ENCODE measurements around the gene PYDC1.
"Not testable (repeated sequence)": the region's sequence is repeated elsewhere in the genome, so short reads cannot be mapped to it uniquely, and the experiment has no call there.

Gene PYDC1

DNA sequence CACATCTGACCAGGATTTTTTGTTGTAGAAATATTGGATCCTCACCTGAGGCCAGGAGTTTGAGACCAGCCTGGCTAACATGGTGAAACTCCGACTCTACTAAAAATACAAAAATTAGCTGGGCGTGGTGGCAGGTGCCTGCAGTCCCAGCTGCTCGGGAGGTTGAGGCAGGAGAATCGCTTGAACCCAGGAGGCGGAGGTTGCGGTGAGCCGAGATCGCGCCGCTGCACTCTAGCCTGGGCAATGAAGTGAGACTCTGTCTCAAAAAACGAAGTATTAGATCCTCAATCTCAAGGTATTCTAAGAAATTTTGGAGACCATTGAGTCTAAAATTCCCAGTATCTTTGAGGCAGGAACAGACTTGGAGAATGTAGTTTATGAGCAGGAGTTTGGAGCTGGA is 21.1 kb downstream of the PYDC1 start:
- DNase-seq (ENCODE audit: low read depth) = not testable (repeated sequence)

- no peak for DNase-seq (ENCODE audit: low read depth)
These were observed 22.0 kb downstream of the PYDC1 start for GRCh38 chr16:31194898-31195297.

DNA sequence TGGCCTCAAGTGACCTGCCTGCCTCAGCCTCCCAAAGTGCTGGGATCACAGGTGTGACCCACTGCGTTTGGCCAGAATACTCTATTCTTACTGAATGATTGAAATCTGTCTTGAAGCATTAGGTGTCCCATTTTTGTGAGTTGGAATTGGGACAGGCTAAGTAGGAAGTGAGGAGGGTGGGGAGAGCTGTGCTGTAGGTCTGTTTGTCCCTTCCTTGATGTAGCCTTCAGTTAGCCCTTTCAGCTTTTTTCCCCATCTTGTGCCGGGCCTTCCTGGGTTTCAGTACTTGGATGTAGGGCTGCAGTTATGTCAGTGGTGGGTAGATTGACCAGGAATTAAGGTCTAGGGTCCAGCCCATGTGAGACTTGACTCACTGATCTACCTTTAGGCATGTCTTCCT is 23.1 kb downstream of the PYDC1 start:
- no peak for DNase-seq (ENCODE audit: low read depth)

- DNase-seq (ENCODE audit: low read depth) = no peak
These were observed 23.9 kb downstream of the PYDC1 start for GRCh38 chr16:31192856-31193642.

DNA sequence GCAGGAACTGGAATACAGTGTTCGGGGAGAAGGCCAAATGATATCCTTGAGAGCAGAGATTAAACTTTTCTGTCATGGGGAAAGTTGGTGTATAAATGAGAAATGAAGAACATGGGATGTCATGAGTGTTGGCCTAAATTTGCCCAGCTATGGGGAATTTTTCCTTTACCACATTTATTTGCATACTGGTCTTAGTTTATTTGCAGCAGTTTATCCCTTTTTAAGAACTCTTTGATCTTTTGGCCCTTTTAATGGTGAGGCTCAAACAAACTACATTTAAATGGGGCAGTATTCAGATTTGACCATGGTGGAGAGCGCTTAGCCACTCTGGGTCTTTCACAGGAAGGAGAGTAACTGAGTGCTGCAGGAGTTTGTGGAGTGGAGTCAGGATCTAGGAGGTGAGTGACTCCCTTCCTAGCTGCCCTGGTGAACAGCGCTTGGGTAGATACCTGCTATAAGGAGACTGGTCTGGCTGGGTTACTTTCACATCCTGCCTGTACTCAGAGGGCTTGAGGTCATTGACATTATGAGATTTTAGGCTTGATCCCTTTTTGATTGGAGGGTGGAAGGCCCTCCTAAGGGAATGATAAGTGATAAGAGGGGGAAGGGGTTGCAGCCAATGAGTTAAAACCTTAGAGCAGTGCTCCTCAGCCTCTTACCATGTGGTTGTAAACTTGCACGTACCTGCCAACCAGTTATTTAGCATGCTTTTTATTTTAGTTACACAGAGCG is 25.1 kb downstream of the PYDC1 start:
- DNase-seq (ENCODE audit: low read depth) = no peak

GRCh38 chr16:31190818-31191444 is 26.0 kb downstream of the PYDC1 start:
- DNase-seq (ENCODE audit: low read depth) = no peak

DNA sequence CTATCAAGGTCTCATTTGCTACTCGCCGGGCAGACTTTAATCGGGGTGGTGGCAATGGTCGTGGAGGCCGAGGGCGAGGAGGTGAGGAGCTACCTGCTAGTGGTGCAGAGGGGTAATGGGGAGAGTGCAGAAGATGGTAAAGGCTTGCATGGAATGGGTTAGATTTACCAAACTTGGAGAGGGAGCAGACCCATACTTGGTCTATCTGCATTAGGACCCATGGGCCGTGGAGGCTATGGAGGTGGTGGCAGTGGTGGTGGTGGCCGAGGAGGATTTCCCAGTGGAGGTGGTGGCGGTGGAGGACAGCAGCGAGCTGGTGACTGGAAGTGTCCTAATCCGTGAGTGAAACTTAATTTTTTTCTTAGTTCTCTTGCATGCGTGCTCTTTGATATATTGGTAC is 26.9 kb downstream of the PYDC1 start:
- no peak for DNase-seq (ENCODE audit: low read depth)

DNA sequence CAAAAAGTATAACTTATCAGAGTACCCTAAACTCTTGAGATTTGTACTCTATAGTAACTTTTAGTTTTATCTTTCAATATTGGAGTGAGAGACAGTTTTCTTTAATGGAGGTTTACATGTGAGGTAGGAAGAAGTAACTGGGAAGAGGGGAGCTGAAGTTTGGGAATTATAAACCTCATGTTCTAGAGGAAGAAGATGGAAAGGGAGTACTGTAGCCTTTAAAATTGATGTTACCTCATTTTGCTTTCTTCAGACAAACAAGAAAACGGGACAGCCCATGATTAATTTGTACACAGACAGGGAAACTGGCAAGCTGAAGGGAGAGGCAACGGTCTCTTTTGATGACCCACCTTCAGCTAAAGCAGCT is 27.5 kb downstream of the PYDC1 start:
- no peak for DNase-seq (ENCODE audit: low read depth)

DNA sequence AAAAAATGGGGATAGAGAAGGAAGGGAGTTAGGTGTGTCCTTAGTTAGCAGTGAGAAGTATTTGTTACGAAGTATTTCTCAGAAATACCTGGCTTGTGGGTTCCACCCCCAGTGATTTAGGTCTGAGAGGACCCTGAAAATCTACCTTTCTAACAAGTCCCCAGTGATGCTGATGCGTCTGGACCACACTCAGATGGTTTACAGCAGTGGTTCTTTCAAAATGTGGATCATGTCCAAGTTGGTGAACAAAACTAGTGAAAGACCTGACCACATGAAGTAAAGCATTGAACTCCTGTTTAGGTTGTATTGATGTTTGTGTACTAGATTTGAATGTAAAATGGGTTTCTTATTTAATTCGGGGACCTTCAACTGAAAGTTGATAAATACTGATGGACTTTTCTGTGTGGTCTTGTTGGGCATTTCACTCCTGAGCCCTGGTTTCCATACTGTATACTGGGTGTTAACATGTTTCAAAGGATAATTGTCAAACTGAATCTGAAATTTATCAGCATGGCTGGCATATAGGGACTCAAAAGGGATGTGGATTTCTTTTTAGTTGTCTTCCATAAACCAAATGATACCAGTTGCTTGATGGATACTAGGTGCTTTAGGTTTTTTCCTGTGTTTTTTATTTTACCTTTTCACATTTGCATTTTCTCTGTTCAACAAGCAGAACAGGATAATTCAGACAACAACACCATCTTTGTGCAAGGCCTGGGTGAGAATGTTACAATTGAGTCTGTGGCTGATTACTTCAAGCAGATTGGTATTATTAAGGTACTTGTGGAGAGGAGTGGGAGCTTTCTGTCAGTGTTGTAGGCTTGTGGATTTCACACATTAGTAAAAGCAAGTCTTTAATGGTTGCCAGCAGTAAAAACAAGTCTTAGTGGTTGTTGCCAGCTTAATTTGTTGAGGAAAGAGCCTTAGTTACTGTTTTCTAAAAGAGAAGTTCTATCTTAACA is 28.2 kb downstream of the PYDC1 start:
- no peak for DNase-seq (ENCODE audit: low read depth)

DNA sequence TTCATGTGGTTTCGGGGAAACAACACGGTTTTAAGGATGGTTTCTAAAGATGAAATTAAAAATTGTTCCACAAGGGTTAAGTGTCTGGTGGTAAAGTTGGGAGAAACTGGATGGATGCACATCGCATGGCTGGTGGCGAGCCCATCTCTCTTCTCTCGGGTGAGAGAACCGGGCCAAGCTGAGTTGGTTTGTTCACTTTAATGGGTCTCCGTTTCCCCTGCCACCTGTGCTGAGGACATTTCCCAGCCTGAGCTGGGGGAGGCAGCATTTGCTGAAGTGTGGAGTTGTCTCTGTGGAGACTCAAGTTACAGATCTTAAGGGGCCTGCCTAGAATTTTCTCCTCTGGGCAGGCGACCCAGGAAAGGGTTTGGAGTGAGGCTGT is 29.1 kb downstream of the PYDC1 start:
- no peak for DNase-seq (ENCODE audit: low read depth)

- DNase-seq (ENCODE audit: low read depth) = no peak
These were observed 29.8 kb downstream of the PYDC1 start for GRCh38 chr16:31186930-31187807.

DNA sequence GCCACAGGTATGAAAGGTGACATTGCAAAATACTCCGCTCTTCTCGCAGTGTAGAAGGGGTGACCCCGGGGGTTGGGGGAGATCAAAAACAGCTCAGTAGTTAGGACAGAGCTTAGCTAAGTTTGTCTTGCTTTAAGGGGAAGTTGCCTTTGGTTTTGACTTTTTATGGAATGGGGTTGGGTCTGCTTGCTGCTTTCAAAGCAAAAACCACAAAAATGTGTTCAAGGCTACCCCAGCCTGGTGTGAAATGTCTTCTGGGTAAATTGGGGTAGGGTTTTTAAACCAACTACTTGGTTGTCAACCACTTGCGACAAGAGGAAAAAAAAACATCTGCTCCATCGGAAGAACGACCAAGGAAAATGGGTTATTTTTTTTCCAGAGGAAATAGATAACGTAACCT is 30.8 kb downstream of the PYDC1 start:
- DNase-seq (ENCODE audit: low read depth) = no peak

GRCh38 chr16:31185339-31185738 is 31.6 kb downstream of the PYDC1 start:
- DNase-seq (ENCODE audit: low read depth) = no peak

DNA sequence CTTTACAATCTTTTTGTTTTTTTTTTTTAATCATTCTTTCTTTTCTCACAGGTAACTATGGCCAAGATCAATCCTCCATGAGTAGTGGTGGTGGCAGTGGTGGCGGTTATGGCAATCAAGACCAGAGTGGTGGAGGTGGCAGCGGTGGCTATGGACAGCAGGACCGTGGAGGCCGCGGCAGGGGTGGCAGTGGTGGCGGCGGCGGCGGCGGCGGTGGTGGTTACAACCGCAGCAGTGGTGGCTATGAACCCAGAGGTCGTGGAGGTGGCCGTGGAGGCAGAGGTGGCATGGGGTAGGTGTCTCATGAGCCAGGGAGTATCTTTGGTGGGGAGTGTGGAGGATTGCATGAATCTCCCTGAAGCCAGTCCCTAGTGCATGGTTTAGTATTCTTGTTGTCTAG is 32.0 kb downstream of the PYDC1 start:
- no peak for DNase-seq (ENCODE audit: low read depth)

GRCh38 chr16:31183432-31184428 is 33.2 kb downstream of the PYDC1 start:
- no peak for DNase-seq (ENCODE audit: low read depth)

- DNase-seq (ENCODE audit: low read depth) = no peak
These were observed 34.5 kb downstream of the PYDC1 start for GRCh38 chr16:31182391-31182790.

- no peak for DNase-seq (ENCODE audit: low read depth)
These were observed 35.7 kb downstream of the PYDC1 start for GRCh38 chr16:31181102-31181830.

GRCh38 chr16:31179747-31180459 is 37.0 kb downstream of the PYDC1 start, which contains the start of gene FUS:
Gene FUS (plus strand): TSS chr16:31180139. CDS start chr16:31180215, 76 bp downstream.
- peak; percentile 83 for DNase-seq (ENCODE audit: low read depth)
